K562 (cell line): Measurements from ENCODE around the gene OR52J3. TPM values are rescaled to one million over a fixed set of nuclear protein-coding genes. Genes with fewer than 3 reads are reported as not detected.

ENCODE experiments used
- ATAC-seq: fragments of 200-7000 bp; cut with Tn5 transposase; 3 replicates; pipeline ENCODE4 v1.9.1; 2020; ENCODE audit warnings: moderate library complexity
- BruUV-seq: library from RNA; stranded (reverse); fragments of 400-500 nt; replicated peaks from 2 replicates; lab custom pipeline; 2021; lab: Mats Ljungman, UMichigan
- CTCF ChIA-PET: fragments of 300-600 bp; formaldehyde crosslinking; extraction: SDS; loops from one replicate; lab custom pipeline; 2021; ENCODE audit warnings: low intra/inter-chr PET ratio; lab: Yijun Ruan, JAX
- POLR2A ChIA-PET: fragments of 300-600, 350-650 bp; sonication (Branson Sonifier 250); formaldehyde crosslinking; extraction: SDS; loops from one replicate; lab custom pipeline; 2021; ENCODE audit warnings: antibody characterized with exemption, inconsistent platforms; lab: Yijun Ruan, JAX
- DNase-seq, 4 experiments: peaks; one replicate each; pipeline versions ENCODE4 v3.0.0 to v3.0.0-alpha.2; 2011 to 2018; ENCODE audit warnings: low spot score in 3 of 4, mixed read lengths in 3 of 4; ENCODE audit errors: extremely low read depth in 1 of 4
- FAIRE-seq: peaks from 2 replicates; lab custom pipeline; 2011; peaks lifted over from hg19 to GRCh38; lab: Jason Lieb, UNC
- H2AFZ ChIP-seq: 2 replicates; pipeline ENCODE4 v1.6.0; 2011; ENCODE audit warnings: low read depth, low read length, control low read depth, inconsistent platforms
- H3K27ac ChIP-seq: fragments of 200-600 bp; 3 replicates; pipeline ENCODE4 v1.8.0; 2011; ENCODE audit warnings: low read depth, mild to moderate bottlenecking, control low read depth, inconsistent platforms, low read length, moderate library complexity, mixed read lengths; ENCODE audit errors: extremely low read depth
- H3K27me3 ChIP-seq, 2 experiments: fragments of 300-600 bp in 1 of 2; 2 replicates in 1 of 2; 3 replicates in 1 of 2; pipeline versions ENCODE4 v1.6.0 to v1.8.0; 2011; ENCODE audit warnings: inconsistent platforms in 2 of 2, low read length in 2 of 2, mild to moderate bottlenecking in 1 of 2, mixed read lengths in 1 of 2, moderate library complexity in 1 of 2; ENCODE audit not compliant: control insufficient read depth in 2 of 2, insufficient read depth in 2 of 2
- H3K36me3 ChIP-seq: fragments of 300-600 bp; 3 replicates; pipeline ENCODE4 v1.8.0; 2011; ENCODE audit warnings: mild to moderate bottlenecking, low read length, inconsistent platforms; ENCODE audit not compliant: control insufficient read depth, insufficient read depth
- H3K4me1 ChIP-seq, 2 experiments: fragments of 200-600 bp in 1 of 2; replicated peaks in 1 of 2; 2 replicates in 1 of 2; 3 replicates in 1 of 2; pipeline versions ENCODE4 v1.5.1 to v1.8.0; 2011; ENCODE audit warnings: inconsistent platforms in 2 of 2, low read length in 2 of 2, mild to moderate bottlenecking in 1 of 2, mixed read lengths in 1 of 2, moderate library complexity in 1 of 2; ENCODE audit not compliant: control insufficient read depth in 2 of 2, insufficient read depth in 2 of 2
- H3K4me2 ChIP-seq: 2 replicates; pipeline ENCODE4 v1.6.1; 2011; ENCODE audit warnings: low read length, control low read depth, inconsistent platforms, mixed read lengths; ENCODE audit not compliant: insufficient read depth
- H3K4me3 ChIP-seq: fragments of 200-600 bp; sonication (generic), shearing (Covaris generic); 2 replicates; pipeline ENCODE4 v1.5.1; 2016; ENCODE audit warnings: control low read depth, inconsistent platforms
- H3K79me2 ChIP-seq: fragments of 200-600 bp; 3 replicates; pipeline ENCODE4 v1.8.0; 2011; ENCODE audit warnings: low read length, inconsistent platforms; ENCODE audit not compliant: control insufficient read depth, insufficient read depth
- H3K9ac ChIP-seq, 2 experiments: 2 replicates each; pipeline versions ENCODE4 v1.6.0 to v1.6.1; 2011; ENCODE audit warnings: low read depth in 2 of 2, low read length in 2 of 2, control low read depth in 1 of 2, inconsistent platforms in 1 of 2, mild to moderate bottlenecking in 1 of 2, mixed read lengths in 1 of 2; ENCODE audit not compliant: insufficient read depth in 1 of 2
- H3K9me1 ChIP-seq: one replicate; pipeline ENCODE4 v1.6.0; 2011; ENCODE audit warnings: inconsistent platforms, mild to moderate bottlenecking, low read length, moderate library complexity; ENCODE audit not compliant: control insufficient read depth, insufficient read depth
- H3K9me3 ChIP-seq: replicated peaks from 2 replicates; pipeline ENCODE4 v1.5.1; 2011; ENCODE audit warnings: low read depth, low read length, inconsistent platforms; ENCODE audit not compliant: control insufficient read depth, insufficient read depth
- H4K20me1 ChIP-seq: replicated peaks from 2 replicates; pipeline ENCODE4 v1.6.1; 2011; ENCODE audit warnings: low read length, inconsistent platforms, mixed read lengths; ENCODE audit not compliant: control insufficient read depth, insufficient read depth
- HMG20B ChIP-seq: fragments of 250-450 bp; sonication (Bioruptor Pico); IDR thresholded peaks from 2 replicates; pipeline ENCODE4 v1.5.0; 2021; ENCODE audit warnings: mild to moderate bottlenecking
- KLF13 ChIP-seq: fragments of 450-650 bp; IDR thresholded peaks from 2 replicates; pipeline ENCODE4 v1.6.1; 2016; ENCODE audit warnings: missing genetic modification characterization, low read depth, mild to moderate bottlenecking, missing compliant biosample characterization, moderate library complexity, borderline replicate concordance
- MECOM ChIP-seq: fragments of 250-450 bp; sonication (Bioruptor Pico); IDR thresholded peaks from 2 replicates; pipeline ENCODE4 v1.8.0; 2022; ENCODE audit warnings: inconsistent platforms
- PCBP1 ChIP-seq: fragments of 200-400 bp; formaldehyde crosslinking; IDR thresholded peaks from 2 replicates; pipeline ENCODE4 v1.6.1; 2018; ENCODE audit warnings: mild to moderate bottlenecking, low read depth, low read length; ENCODE audit not compliant: poor library complexity, severe bottlenecking
- PHF20 ChIP-seq: fragments of 450-650 bp; IDR thresholded peaks from 2 replicates; pipeline ENCODE4 v1.6.1; 2018; ENCODE audit not compliant: partially characterized antibody
- SAP30 ChIP-seq: fragments of 200-600 bp; sonication (generic); IDR thresholded peaks from 2 replicates; pipeline ENCODE4 v1.6.1; 2012; ENCODE audit warnings: borderline replicate concordance, low read depth, mild to moderate bottlenecking, moderate library complexity, low read length, control low read depth, inconsistent platforms; ENCODE audit not compliant: insufficient read depth, poor library complexity, severe bottlenecking
- TCF7L2 ChIP-seq: fragments of 150-350 bp; IDR thresholded peaks from 2 replicates; pipeline ENCODE4 v1.6.1; 2016; ENCODE audit warnings: low read depth, mild to moderate bottlenecking, low read length, moderate library complexity
- ZBTB9 ChIP-seq: fragments of 450-650 bp; formaldehyde crosslinking; IDR thresholded peaks from 2 replicates; pipeline ENCODE4 v1.4.0; 2020; ENCODE audit warnings: mild to moderate bottlenecking, moderate library complexity
- ZNF589 ChIP-seq: fragments of 200-800 bp; sonication (Bioruptor generic); IDR thresholded peaks from 2 replicates; pipeline ENCODE4 v1.6.1; 2016; ENCODE audit warnings: low read depth, missing genetic modification characterization, missing compliant biosample characterization
- WGBS: fragments of 100-300 bp; shearing (Covaris generic); methylation state at CpG from one replicate; pipeline ENCODE4 v1.1.6; 2016; ENCODE audit warnings: low coverage, mixed read lengths; ENCODE audit not compliant: insufficient coverage; ENCODE audit errors: missing lambda C conversion rate; 5-methylcytosine and 5-hydroxymethylcytosine counted together
- in situ Hi-C: fragments of 300-500 bp; cut with MboI; formaldehyde crosslinking; loops from 4 replicates; pipeline ENCODE4 v1.15.0; 2018; ENCODE audit warnings: inconsistent platforms, mixed read lengths
- intact Hi-C: fragments of 100-400 bp; cut with micrococcal nuclease; formaldehyde crosslinking; loops from 2 replicates; pipeline ENCODE4 v1.14.2; 2022
- polyA plus RNA-seq, 8 experiments: library from polyadenylated mRNA; depleted of rRNA in 4 of 8; stranded (reverse) in 5 of 8; unstranded in 3 of 8; fragments of >200 nt; fragmentation: Nextera tagmentation in 2 of 8; fragmentation: Illumina TruSeq in 1 of 8; extraction: Ambion mirVana in 2 of 8; extraction: Trizol in 1 of 8; gene quantifications; 2 replicates each; pipeline versions ENCODE4 v1.2.1 to v1.2.3, GENCODE V29; 2011 to 2014; ENCODE audit warnings: inconsistent platforms in 1 of 8, missing spikeins in 1 of 8
- total RNA-seq, 7 experiments: library from RNA; depleted of rRNA in 6 of 7; stranded (reverse); fragments of >200 nt in 6 of 7; fragmentation: Illumina TruSeq in 2 of 7; extraction: Trizol in 2 of 7; gene quantifications; 2 replicates each; pipeline versions ENCODE4 v1.2.1 to v1.2.3, GENCODE V29; 2011 to 2021; ENCODE audit warnings: low replicate concordance in 1 of 7
- TF ChIP-seq, protein P1 (sequence below): fragments of 450-650 bp; IDR thresholded peaks from 2 replicates; pipeline ENCODE4 v1.6.1; 2017; ENCODE audit warnings: antibody characterized with exemption

Gene OR52J3
- total and polyA plus RNA-seq, 9 of the 15 experiments (the other 6 are each of a cell fraction or from before 2014, with no cell fraction given), result not detected

- WGBS, result 5% methylated on average over 2 of the region's 2 CpGs
- Histone ChIP-seq H3K9me1 (no peaks in the 10 kb centered on the region), H3K4me3 (no peak overlapping the region), H3K79me2 (no peaks in the 10 kb centered on the region), H2AFZ (no peak overlapping the region), H3K27me3 (no peaks in the 10 kb centered on the region), H4K20me1 (no peaks in the 10 kb centered on the region), H3K9ac (no peak overlapping the region), H3K4me1 (no peaks in the 10 kb centered on the region), H3K9me3 (peaks cover 6% of the 10 kb centered on the region), H3K36me3 (no peaks in the 10 kb centered on the region), H3K4me2 (no peak overlapping the region), H3K27ac (no peak overlapping the region)
- ChIA-PET POLR2A (interaction anchor here (1.1 to 1.3 kb wide), 2 partner anchors 8 to 26 kb away, joined by 3 to 4 read pairs; no protein-coding TSS in a partner anchor), CTCF (no interaction called here)
- intact Hi-C loops (no loop called here), in situ Hi-C loops (loop anchor here (25.0 kb wide), 1 partner anchor 835 kb away; no protein-coding TSS in a partner anchor)
- no peak for ATAC-seq
- no peak for TF ChIP-seq HMG20B
- no peak for TF ChIP-seq MECOM (CRISPR knock-in tag)
- no TSS peak for BruUV-seq
- no peak for DNase-seq
- FAIRE-seq, result no peak
These were observed 24.3 kb upstream of the OR52J3 start for GRCh38 chr11:5021996-5022395.

GRCh38 chr11:5036669-5037068, 9.7 kb upstream of the OR52J3 start:
- intact Hi-C loops, result no loop called here
- no peaks in the 10 kb centered on the region for H3K4me1 ChIP-seq
- no peak overlapping the region for H3K4me3 ChIP-seq
- H4K20me1 ChIP-seq, result no peaks in the 10 kb centered on the region
- ATAC-seq (no peak), FAIRE-seq (no peak), DNase-seq (no peak)
- H3K4me2 ChIP-seq, result no peak overlapping the region
- in situ Hi-C loops, result no loop called here
- H3K9ac ChIP-seq, result no peak overlapping the region
- H3K9me3 ChIP-seq, result no peaks in the 10 kb centered on the region
- 0% methylated on average over 2 of the region's 2 CpGs for WGBS
- ChIA-PET POLR2A (interaction anchor here (1.3 kb wide), 1 partner anchor 12 kb away, joined by 4 read pairs; no protein-coding TSS in a partner anchor), CTCF (no interaction called here)
- peaks cover 2 to 5% of the 10 kb centered on the region in 2 experiments; a peak in 2 of 5 replicates for H3K27me3 ChIP-seq
- no TSS peak for BruUV-seq
- no peak overlapping the region for H3K27ac ChIP-seq
- H3K36me3 ChIP-seq, result no peaks in the 10 kb centered on the region
- H3K9me1 ChIP-seq, result no peaks in the 10 kb centered on the region
- H2AFZ ChIP-seq, result no peak overlapping the region
- no peak for TF ChIP-seq SAP30
- TF ChIP-seq TCF7L2, result no peak
- no peak for TF ChIP-seq KLF13 (tag)
- no peak for TF ChIP-seq ZNF589 (CRISPR knock-in tag)
- no peak for TF ChIP-seq PHF20
- TF ChIP-seq, protein P1, sequence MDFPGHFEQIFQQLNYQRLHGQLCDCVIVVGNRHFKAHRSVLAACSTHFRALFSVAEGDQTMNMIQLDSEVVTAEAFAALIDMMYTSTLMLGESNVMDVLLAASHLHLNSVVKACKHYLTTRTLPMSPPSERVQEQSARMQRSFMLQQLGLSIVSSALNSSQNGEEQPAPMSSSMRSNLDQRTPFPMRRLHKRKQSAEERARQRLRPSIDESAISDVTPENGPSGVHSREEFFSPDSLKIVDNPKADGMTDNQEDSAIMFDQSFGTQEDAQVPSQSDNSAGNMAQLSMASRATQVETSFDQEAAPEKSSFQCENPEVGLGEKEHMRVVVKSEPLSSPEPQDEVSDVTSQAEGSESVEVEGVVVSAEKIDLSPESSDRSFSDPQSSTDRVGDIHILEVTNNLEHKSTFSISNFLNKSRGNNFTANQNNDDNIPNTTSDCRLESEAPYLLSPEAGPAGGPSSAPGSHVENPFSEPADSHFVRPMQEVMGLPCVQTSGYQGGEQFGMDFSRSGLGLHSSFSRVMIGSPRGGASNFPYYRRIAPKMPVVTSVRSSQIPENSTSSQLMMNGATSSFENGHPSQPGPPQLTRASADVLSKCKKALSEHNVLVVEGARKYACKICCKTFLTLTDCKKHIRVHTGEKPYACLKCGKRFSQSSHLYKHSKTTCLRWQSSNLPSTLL, result no peak
- no peak for TF ChIP-seq PCBP1
- TF ChIP-seq ZBTB9 (CRISPR knock-in tag), result no peak
- no peaks in the 10 kb centered on the region for H3K79me2 ChIP-seq
